Smooth muscle cell (in vitro differentiated cells): ENCODE data around the gene COPS3. TPM values are rescaled to one million over a fixed set of nuclear protein-coding genes. Genes with fewer than 3 reads are reported as not detected.

Experiments used
- DNase-seq: peaks from one replicate; lab custom pipeline; 2025; ENCODE audit not compliant: unreplicated experiment; lab: John Stamatoyannopoulos, UW
- H2AFZ ChIP-seq: fragments of 200-600 bp; sonication (generic); 2 replicates; pipeline ENCODE4 v1.6.0; 2016; ENCODE audit warnings: antibody characterized with exemption, low read depth, mild to moderate bottlenecking
- H3F3A ChIP-seq: fragments of 200-600 bp; sonication (generic); 2 replicates; pipeline ENCODE4 v1.6.0; 2017; ENCODE audit warnings: antibody characterized with exemption, low read depth
- H3K27ac ChIP-seq: fragments of 200-600 bp; sonication (generic); 2 replicates; pipeline ENCODE4 v1.5.1; 2016; ENCODE audit warnings: low read depth, mild to moderate bottlenecking
- H3K27me3 ChIP-seq: fragments of 200-600 bp; sonication (generic); 2 replicates; pipeline ENCODE4 v1.6.1; 2016; ENCODE audit warnings: low read depth, mild to moderate bottlenecking
- H3K36me3 ChIP-seq: fragments of 200-600 bp; sonication (generic); 2 replicates; pipeline ENCODE4 v1.5.1; 2016; ENCODE audit warnings: low read depth
- H3K4me1 ChIP-seq: fragments of 200-600 bp; sonication (generic); 2 replicates; pipeline ENCODE4 v1.5.1; 2016; ENCODE audit warnings: low read depth
- H3K4me2 ChIP-seq: fragments of 200-600 bp; sonication (generic); 2 replicates; pipeline ENCODE4 v1.6.0; 2016; ENCODE audit warnings: mild to moderate bottlenecking
- H3K4me3 ChIP-seq: fragments of 200-600 bp; sonication (generic); 2 replicates; pipeline ENCODE4 v1.5.1; 2016; ENCODE audit warnings: mild to moderate bottlenecking
- H3K79me2 ChIP-seq: fragments of 200-600 bp; sonication (generic); 2 replicates; pipeline ENCODE4 v1.6.0; 2016; ENCODE audit warnings: low read depth, mild to moderate bottlenecking
- H3K9ac ChIP-seq: fragments of 200-600 bp; sonication (generic); 2 replicates; pipeline ENCODE4 v1.6.0; 2016; ENCODE audit warnings: low read depth
- H3K9me3 ChIP-seq: fragments of 200-600 bp; sonication (generic); replicated peaks from 2 replicates; pipeline ENCODE4 v1.5.1; 2016; ENCODE audit warnings: low read depth
- H4K20me1 ChIP-seq: fragments of 200-600 bp; sonication (generic); 2 replicates; pipeline ENCODE4 v1.6.0; 2016; ENCODE audit warnings: low read depth
- WGBS: methylation state at CpG from one replicate; pipeline ENCODE4 v1.1.7; 2016; ENCODE audit warnings: low lambda C conversion rate; 5-methylcytosine and 5-hydroxymethylcytosine counted together
- polyA plus RNA-seq: library from polyadenylated mRNA; unstranded; fragments of >200 nt; fragmentation: Nextera tagmentation; extraction: Ambion mirVana; gene quantifications from 2 replicates; pipeline ENCODE4 v1.2.1, GENCODE V29; 2016
- total RNA-seq: library from RNA; depleted of rRNA; stranded (reverse); fragments of >200 nt; gene quantifications from 2 replicates; pipeline ENCODE4 v1.2.3, GENCODE V29; 2014
- TF ChIP-seq, protein P1 (sequence below): fragments of 200-600 bp; sonication (generic); IDR thresholded peaks from 2 replicates; pipeline ENCODE4 v1.5.1; 2017; ENCODE audit warnings: borderline replicate concordance, mild to moderate bottlenecking, antibody characterized with exemption; ENCODE audit not compliant: insufficient read depth, poor library complexity, severe bottlenecking

The COPS3 gene
- total and polyA plus RNA-seq, 2 experiments from 2014 or later: 68.3 to 77.0 TPM

DNA sequence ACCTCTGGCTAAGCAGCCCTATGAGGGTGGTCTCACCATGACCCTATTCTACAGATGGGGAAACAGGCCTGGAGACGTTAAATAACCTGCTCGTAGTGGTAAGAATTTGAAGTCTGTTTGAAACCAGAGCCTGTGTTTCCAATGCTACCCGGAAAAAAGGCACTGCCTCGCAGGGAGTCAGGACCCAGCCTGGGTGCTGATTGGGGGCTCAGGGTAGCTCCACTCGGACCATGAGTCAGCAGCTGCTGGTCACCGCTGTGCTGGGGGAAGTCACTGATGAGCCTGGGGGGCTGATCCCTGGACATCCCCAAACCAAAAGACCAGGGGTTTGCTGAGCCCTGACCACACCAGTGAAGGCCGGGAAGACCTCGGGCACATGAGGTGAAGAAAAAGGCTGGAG, 65.5 kb downstream of the COPS3 start:
- TF ChIP-seq, protein P1, sequence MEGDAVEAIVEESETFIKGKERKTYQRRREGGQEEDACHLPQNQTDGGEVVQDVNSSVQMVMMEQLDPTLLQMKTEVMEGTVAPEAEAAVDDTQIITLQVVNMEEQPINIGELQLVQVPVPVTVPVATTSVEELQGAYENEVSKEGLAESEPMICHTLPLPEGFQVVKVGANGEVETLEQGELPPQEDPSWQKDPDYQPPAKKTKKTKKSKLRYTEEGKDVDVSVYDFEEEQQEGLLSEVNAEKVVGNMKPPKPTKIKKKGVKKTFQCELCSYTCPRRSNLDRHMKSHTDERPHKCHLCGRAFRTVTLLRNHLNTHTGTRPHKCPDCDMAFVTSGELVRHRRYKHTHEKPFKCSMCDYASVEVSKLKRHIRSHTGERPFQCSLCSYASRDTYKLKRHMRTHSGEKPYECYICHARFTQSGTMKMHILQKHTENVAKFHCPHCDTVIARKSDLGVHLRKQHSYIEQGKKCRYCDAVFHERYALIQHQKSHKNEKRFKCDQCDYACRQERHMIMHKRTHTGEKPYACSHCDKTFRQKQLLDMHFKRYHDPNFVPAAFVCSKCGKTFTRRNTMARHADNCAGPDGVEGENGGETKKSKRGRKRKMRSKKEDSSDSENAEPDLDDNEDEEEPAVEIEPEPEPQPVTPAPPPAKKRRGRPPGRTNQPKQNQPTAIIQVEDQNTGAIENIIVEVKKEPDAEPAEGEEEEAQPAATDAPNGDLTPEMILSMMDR: no peak
- H4K20me1 ChIP-seq: peaks cover 5% of the 10 kb centered on the region
- no peak for DNase-seq

DNA sequence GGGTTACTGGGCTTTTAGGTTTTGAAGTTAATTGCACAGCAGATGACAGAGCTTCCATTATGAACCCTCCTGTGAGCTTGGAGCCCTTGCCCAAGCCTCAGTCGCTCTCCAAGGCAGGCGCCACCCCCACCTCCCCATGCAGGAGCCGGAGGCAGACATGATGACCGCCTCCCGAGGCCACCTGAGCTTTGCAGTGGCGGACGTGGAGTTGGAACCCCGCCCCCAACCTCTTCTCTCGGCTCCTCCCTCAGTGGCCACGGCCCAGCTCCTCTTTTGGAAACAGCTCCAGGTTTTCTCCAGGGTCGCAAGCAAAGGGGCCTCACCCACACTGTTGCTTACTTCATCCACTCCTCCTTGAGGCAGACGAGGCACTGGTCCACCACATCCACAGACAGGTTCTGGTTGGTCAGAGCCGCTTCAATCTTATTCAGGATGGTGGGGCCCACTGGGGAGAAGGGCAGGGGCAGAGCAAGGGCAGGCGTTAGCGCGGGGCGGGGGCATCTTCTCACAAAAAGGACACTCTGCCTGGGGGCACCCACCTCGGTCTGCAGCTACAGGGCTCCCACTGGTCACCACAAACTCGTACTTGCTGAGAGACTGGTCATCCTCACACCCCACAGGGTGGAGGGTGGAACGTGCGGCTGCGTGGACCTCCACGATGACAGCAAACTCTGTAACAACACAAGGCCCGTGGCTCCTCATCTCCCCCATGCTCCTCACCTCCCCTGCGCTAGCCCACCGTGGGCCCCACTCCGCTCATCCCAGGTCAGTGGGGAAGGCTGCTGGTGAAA, 66.2 kb downstream of the COPS3 start:
- H3K4me2 ChIP-seq: no peak overlapping the region
- H3K4me1 ChIP-seq: no peaks in the 10 kb centered on the region
- no peak overlapping the region for H3K9ac ChIP-seq
- no peak overlapping the region for H2AFZ ChIP-seq
- no peaks in the 10 kb centered on the region for H3K27me3 ChIP-seq
- no peak for DNase-seq
- H3K27ac ChIP-seq: no peak overlapping the region
- H4K20me1 ChIP-seq: no peaks in the 10 kb centered on the region
- no peak overlapping the region for H3K4me3 ChIP-seq
- H3F3A ChIP-seq: no peaks in the 10 kb centered on the region
- no peaks in the 10 kb centered on the region for H3K9me3 ChIP-seq
- WGBS: 97% methylated on average over 26 of the region's 27 CpGs
- TF ChIP-seq, protein P1: no peak
- H3K36me3 ChIP-seq: peaks cover 3% of the 10 kb centered on the region
- no peaks in the 10 kb centered on the region for H3K79me2 ChIP-seq

More for the DNA sequence above, 65.5 kb downstream of the COPS3 start:
- no peak overlapping the region for H3K4me3 ChIP-seq
- H3K4me1 ChIP-seq: no peaks in the 10 kb centered on the region
- H3K9me3 ChIP-seq: no peaks in the 10 kb centered on the region
- no peak overlapping the region for H3K27ac ChIP-seq
- H3K9ac ChIP-seq: no peak overlapping the region
- no peak overlapping the region for H3K4me2 ChIP-seq
- WGBS: 95% methylated on average over 8 of the region's 8 CpGs
- H3K27me3 ChIP-seq: no peaks in the 10 kb centered on the region
- H3K79me2 ChIP-seq: no peaks in the 10 kb centered on the region
- H2AFZ ChIP-seq: no peak overlapping the region
- peaks cover 3% of the 10 kb centered on the region for H3K36me3 ChIP-seq
- H3F3A ChIP-seq: no peaks in the 10 kb centered on the region

- DNase-seq: no peak
- no peaks in the 10 kb centered on the region for H3F3A ChIP-seq
- H3K27me3 ChIP-seq: no peaks in the 10 kb centered on the region
Observed at GRCh38 chr17:17213775-17214174, 67.3 kb downstream of the COPS3 start.

More at GRCh38 chr17:17213775-17214174, 67.3 kb downstream of the COPS3 start:
- no peak overlapping the region for H3K27ac ChIP-seq
- no peak overlapping the region for H3K4me2 ChIP-seq
- no peak overlapping the region for H3K9ac ChIP-seq
- H4K20me1 ChIP-seq: no peaks in the 10 kb centered on the region
- H3K9me3 ChIP-seq: no peaks in the 10 kb centered on the region
- H3K4me1 ChIP-seq: no peaks in the 10 kb centered on the region
- 91% methylated on average over 10 of the region's 10 CpGs for WGBS
- H3K4me3 ChIP-seq: no peak overlapping the region
- H2AFZ ChIP-seq: no peak overlapping the region
- TF ChIP-seq, protein P1: no peak
- H3K79me2 ChIP-seq: no peaks in the 10 kb centered on the region
- H3K36me3 ChIP-seq: peaks cover 3% of the 10 kb centered on the region
